Epidermal melanocyte (primary cell): ENCODE results near the gene BTNL2.
"Not testable (repeated sequence)": the region's sequence is repeated elsewhere in the genome, so short reads cannot be mapped to it uniquely, and the experiment has no call there.

Experiments
- DNase-seq: peaks from one replicate; pipeline ENCODE4 v3.0.0; 2011; ENCODE audit warnings: low spot score; ENCODE audit not compliant: insufficient read length

The BTNL2 gene

GRCh38 chr6:32406857-32407256 lies at the start of gene BTNL2:
BTNL2 (minus strand) TSS chr6:32407181; CDS start chr6:32407123, 58 bp downstream.
- DNase-seq: no peak

- DNase-seq: no peak
Measured at GRCh38 chr6:32449088-32449736, 42.2 kb upstream of the BTNL2 start.

- no peak for DNase-seq
Measured at GRCh38 chr6:32447932-32448331, 41.0 kb upstream of the BTNL2 start.

- DNase-seq: no peak
Measured at GRCh38 chr6:32445321-32445854, 38.4 kb upstream of the BTNL2 start.

- DNase-seq: no peak
Measured at GRCh38 chr6:32444433-32444832, 37.5 kb upstream of the BTNL2 start.

GRCh38 chr6:32442977-32443552 lies 36.1 kb upstream of the BTNL2 start:
- no peak for DNase-seq

GRCh38 chr6:32442243-32442667 lies 35.3 kb upstream of the BTNL2 start:
- no peak for DNase-seq

GRCh38 chr6:32439602-32440214 lies 32.7 kb upstream of the BTNL2 start, which contains the start of gene HLA-DRA:
HLA-DRA (plus strand) TSS chr6:32439887; CDS start chr6:32439951, 64 bp downstream.
- peak; percentile 22 for DNase-seq

GRCh38 chr6:32439139-32439538 lies 32.2 kb upstream of the BTNL2 start:
- DNase-seq: no peak

GRCh38 chr6:32436995-32437836 lies 30.2 kb upstream of the BTNL2 start:
- no peak for DNase-seq

GRCh38 chr6:32436186-32436585 lies 29.2 kb upstream of the BTNL2 start:
- DNase-seq: no peak

- not testable (repeated sequence) for DNase-seq
Measured at GRCh38 chr6:32433950-32434349, 27.0 kb upstream of the BTNL2 start.

- no peak for DNase-seq
Measured at GRCh38 chr6:32432050-32432450, 25.1 kb upstream of the BTNL2 start.

GRCh38 chr6:32431142-32431541 lies 24.2 kb upstream of the BTNL2 start:
- DNase-seq: no peak

GRCh38 chr6:32430179-32430578 lies 23.2 kb upstream of the BTNL2 start:
- DNase-seq: no peak

GRCh38 chr6:32427934-32428474 lies 21.0 kb upstream of the BTNL2 start:
- DNase-seq: no peak

GRCh38 chr6:32427218-32427617 lies 20.2 kb upstream of the BTNL2 start:
- no peak for DNase-seq

- DNase-seq: no peak
Measured at GRCh38 chr6:32426338-32426737, 19.4 kb upstream of the BTNL2 start.

- DNase-seq: no peak
Measured at GRCh38 chr6:32424589-32425300, 17.8 kb upstream of the BTNL2 start.

- no peak for DNase-seq
Measured at GRCh38 chr6:32416036-32416435, 9.1 kb upstream of the BTNL2 start.
